HCT116 (cell line): Measurements from ENCODE around the gene CENPS.

Experiments
- ATF3 ChIP-seq: IDR thresholded peaks from 2 replicates; pipeline ENCODE4 v1.6.1; 2012
- CTCF ChIP-seq, 3 experiments: fragments of 200-600 bp in 1 of 3; sonication (generic) in 1 of 3; IDR thresholded peaks in 2 of 3; conservative IDR thresholded peaks in 1 of 3; 2 replicates each; pipeline ENCODE4 v1.5.1; 2012 to 2017; ENCODE audit warnings: low read depth in 2 of 3, low read length in 2 of 3, antibody characterized with exemption in 1 of 3, borderline replicate concordance in 1 of 3, control low read depth in 1 of 3, mild to moderate bottlenecking in 1 of 3, mixed read lengths in 1 of 3, mixed run types in 1 of 3, moderate library complexity in 1 of 3; ENCODE audit not compliant: insufficient read depth in 1 of 3
- EZH2 ChIP-seq: fragments of 200-600 bp; sonication (generic); IDR thresholded peaks from 2 replicates; pipeline ENCODE4 v1.6.1; 2017; ENCODE audit warnings: antibody characterized with exemption, mixed run types
- EZH2phosphoT487 ChIP-seq: fragments of 200-600 bp; IDR thresholded peaks from 2 replicates; pipeline ENCODE4 v1.6.1; 2018; ENCODE audit warnings: antibody characterized with exemption, borderline replicate concordance
- POLR2A ChIP-seq: IDR thresholded peaks from 2 replicates; pipeline ENCODE4 v1.7.0; 2011; ENCODE audit warnings: borderline replicate concordance; ENCODE audit not compliant: insufficient read depth, insufficient read length; ENCODE audit errors: extremely low read depth
- POLR2AphosphoS5 ChIP-seq: IDR thresholded peaks from 2 replicates; pipeline ENCODE4 v1.6.1; 2011; ENCODE audit warnings: mild to moderate bottlenecking, low read depth, low read length, moderate library complexity
- YY1 ChIP-seq: IDR thresholded peaks from 2 replicates; pipeline ENCODE4 v1.6.1; 2011; ENCODE audit warnings: low read length, low read depth, moderate library complexity, mild to moderate bottlenecking; ENCODE audit not compliant: insufficient replicate concordance; ENCODE audit errors: extremely low read depth
- ZNF274 ChIP-seq: fragments of 200-500 bp; sonication (Bioruptor generic); IDR thresholded peaks from 2 replicates; pipeline ENCODE4 v1.6.1; 2014; ENCODE audit warnings: mild to moderate bottlenecking, low read depth, low read length, inconsistent platforms
- TF ChIP-seq, protein P1 (sequence below): IDR thresholded peaks from 2 replicates; pipeline ENCODE4 v1.6.1; 2012; ENCODE audit warnings: low read depth

DNA sequence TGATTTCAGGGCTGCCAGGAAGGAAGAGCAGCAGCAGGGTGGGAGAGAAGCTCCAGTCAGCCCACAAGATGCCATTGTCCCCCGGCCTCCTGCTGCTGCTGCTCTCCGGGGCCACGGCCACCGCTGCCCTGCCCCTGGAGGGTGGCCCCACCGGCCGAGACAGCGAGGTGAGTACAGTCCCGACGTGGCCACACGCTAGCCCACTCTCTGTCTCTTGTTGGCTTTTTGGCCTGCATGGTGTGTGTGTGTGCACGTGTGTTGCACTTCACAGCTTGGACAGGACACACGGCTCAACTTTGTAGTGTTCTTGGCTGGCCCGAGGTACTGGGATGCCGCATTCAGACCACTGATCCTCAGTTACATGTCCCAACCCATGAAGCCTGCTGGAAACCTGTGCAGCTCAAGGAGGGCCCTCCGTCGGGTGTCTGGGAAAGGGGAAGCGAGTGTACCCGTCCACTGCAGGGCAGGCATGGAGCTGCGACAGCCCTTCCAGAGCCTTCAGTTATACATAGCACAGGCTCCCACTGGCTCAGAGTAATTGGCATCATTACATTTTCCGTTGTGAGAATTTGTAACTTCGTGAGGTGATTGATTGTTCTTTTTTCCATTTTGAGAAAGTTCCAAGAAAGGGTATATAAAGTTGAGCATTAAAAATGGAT lies 20.1 kb downstream of the CENPS start:
- TF ChIP-seq EZH2phosphoT487: no peak
- TF ChIP-seq CTCF (IDR thresholded peaks at IDR 0.05 in 2 of 3, conservative IDR thresholded peaks at IDR 0.05 in 1 of 3; ENCODE audit: borderline replicate concordance in 1 of 3, insufficient read depth in 1 of 3, low read depth in 2 of 3, low read length in 2 of 3): no peak
- TF ChIP-seq EZH2: no peak
- TF ChIP-seq POLR2AphosphoS5: no peak
- TF ChIP-seq YY1: no peak
- no peak for TF ChIP-seq ATF3
- TF ChIP-seq, protein P1, sequence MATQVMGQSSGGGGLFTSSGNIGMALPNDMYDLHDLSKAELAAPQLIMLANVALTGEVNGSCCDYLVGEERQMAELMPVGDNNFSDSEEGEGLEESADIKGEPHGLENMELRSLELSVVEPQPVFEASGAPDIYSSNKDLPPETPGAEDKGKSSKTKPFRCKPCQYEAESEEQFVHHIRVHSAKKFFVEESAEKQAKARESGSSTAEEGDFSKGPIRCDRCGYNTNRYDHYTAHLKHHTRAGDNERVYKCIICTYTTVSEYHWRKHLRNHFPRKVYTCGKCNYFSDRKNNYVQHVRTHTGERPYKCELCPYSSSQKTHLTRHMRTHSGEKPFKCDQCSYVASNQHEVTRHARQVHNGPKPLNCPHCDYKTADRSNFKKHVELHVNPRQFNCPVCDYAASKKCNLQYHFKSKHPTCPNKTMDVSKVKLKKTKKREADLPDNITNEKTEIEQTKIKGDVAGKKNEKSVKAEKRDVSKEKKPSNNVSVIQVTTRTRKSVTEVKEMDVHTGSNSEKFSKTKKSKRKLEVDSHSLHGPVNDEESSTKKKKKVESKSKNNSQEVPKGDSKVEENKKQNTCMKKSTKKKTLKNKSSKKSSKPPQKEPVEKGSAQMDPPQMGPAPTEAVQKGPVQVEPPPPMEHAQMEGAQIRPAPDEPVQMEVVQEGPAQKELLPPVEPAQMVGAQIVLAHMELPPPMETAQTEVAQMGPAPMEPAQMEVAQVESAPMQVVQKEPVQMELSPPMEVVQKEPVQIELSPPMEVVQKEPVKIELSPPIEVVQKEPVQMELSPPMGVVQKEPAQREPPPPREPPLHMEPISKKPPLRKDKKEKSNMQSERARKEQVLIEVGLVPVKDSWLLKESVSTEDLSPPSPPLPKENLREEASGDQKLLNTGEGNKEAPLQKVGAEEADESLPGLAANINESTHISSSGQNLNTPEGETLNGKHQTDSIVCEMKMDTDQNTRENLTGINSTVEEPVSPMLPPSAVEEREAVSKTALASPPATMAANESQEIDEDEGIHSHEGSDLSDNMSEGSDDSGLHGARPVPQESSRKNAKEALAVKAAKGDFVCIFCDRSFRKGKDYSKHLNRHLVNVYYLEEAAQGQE: no peak
- TF ChIP-seq ZNF274: no peak
- TF ChIP-seq POLR2A: no peak
